K562 (cell line): ENCODE results near the gene PXDC1. TPM values are rescaled to one million over a fixed set of nuclear protein-coding genes. Genes with fewer than 3 reads are reported as not detected.

ENCODE experiments used
- ATAC-seq: fragments of 200-7000 bp; cut with Tn5 transposase; 3 replicates; pipeline ENCODE4 v1.9.1; 2020; ENCODE audit warnings: moderate library complexity
- BruUV-seq: library from RNA; stranded (reverse); fragments of 400-500 nt; replicated peaks from 2 replicates; lab custom pipeline; 2021; lab: Mats Ljungman, UMichigan
- CTCF ChIA-PET: fragments of 300-600 bp; formaldehyde crosslinking; extraction: SDS; loops from one replicate; lab custom pipeline; 2021; ENCODE audit warnings: low intra/inter-chr PET ratio; lab: Yijun Ruan, JAX
- POLR2A ChIA-PET: fragments of 300-600, 350-650 bp; sonication (Branson Sonifier 250); formaldehyde crosslinking; extraction: SDS; loops from one replicate; lab custom pipeline; 2021; ENCODE audit warnings: antibody characterized with exemption, inconsistent platforms; lab: Yijun Ruan, JAX
- DNase-seq, 4 experiments: peaks; one replicate each; pipeline versions ENCODE4 v3.0.0 to v3.0.0-alpha.2; 2011 to 2018; ENCODE audit warnings: low spot score in 3 of 4, mixed read lengths in 3 of 4; ENCODE audit errors: extremely low read depth in 1 of 4
- FAIRE-seq: peaks from 2 replicates; lab custom pipeline; 2011; peaks lifted over from hg19 to GRCh38; lab: Jason Lieb, UNC
- H2AFZ ChIP-seq: 2 replicates; pipeline ENCODE4 v1.6.0; 2011; ENCODE audit warnings: low read depth, low read length, control low read depth, inconsistent platforms
- H3K27ac ChIP-seq: fragments of 200-600 bp; 3 replicates; pipeline ENCODE4 v1.8.0; 2011; ENCODE audit warnings: low read depth, mild to moderate bottlenecking, control low read depth, inconsistent platforms, low read length, moderate library complexity, mixed read lengths; ENCODE audit errors: extremely low read depth
- H3K27me3 ChIP-seq, 2 experiments: fragments of 300-600 bp in 1 of 2; 2 replicates in 1 of 2; 3 replicates in 1 of 2; pipeline versions ENCODE4 v1.6.0 to v1.8.0; 2011; ENCODE audit warnings: inconsistent platforms in 2 of 2, low read length in 2 of 2, mild to moderate bottlenecking in 1 of 2, mixed read lengths in 1 of 2, moderate library complexity in 1 of 2; ENCODE audit not compliant: control insufficient read depth in 2 of 2, insufficient read depth in 2 of 2
- H3K36me3 ChIP-seq: fragments of 300-600 bp; 3 replicates; pipeline ENCODE4 v1.8.0; 2011; ENCODE audit warnings: mild to moderate bottlenecking, low read length, inconsistent platforms; ENCODE audit not compliant: control insufficient read depth, insufficient read depth
- H3K4me1 ChIP-seq, 2 experiments: fragments of 200-600 bp in 1 of 2; replicated peaks in 1 of 2; 2 replicates in 1 of 2; 3 replicates in 1 of 2; pipeline versions ENCODE4 v1.5.1 to v1.8.0; 2011; ENCODE audit warnings: inconsistent platforms in 2 of 2, low read length in 2 of 2, mild to moderate bottlenecking in 1 of 2, mixed read lengths in 1 of 2, moderate library complexity in 1 of 2; ENCODE audit not compliant: control insufficient read depth in 2 of 2, insufficient read depth in 2 of 2
- H3K4me2 ChIP-seq: 2 replicates; pipeline ENCODE4 v1.6.1; 2011; ENCODE audit warnings: low read length, control low read depth, inconsistent platforms, mixed read lengths; ENCODE audit not compliant: insufficient read depth
- H3K4me3 ChIP-seq: fragments of 200-600 bp; sonication (generic), shearing (Covaris generic); 2 replicates; pipeline ENCODE4 v1.5.1; 2016; ENCODE audit warnings: control low read depth, inconsistent platforms
- H3K79me2 ChIP-seq: fragments of 200-600 bp; 3 replicates; pipeline ENCODE4 v1.8.0; 2011; ENCODE audit warnings: low read length, inconsistent platforms; ENCODE audit not compliant: control insufficient read depth, insufficient read depth
- H3K9ac ChIP-seq, 2 experiments: 2 replicates each; pipeline versions ENCODE4 v1.6.0 to v1.6.1; 2011; ENCODE audit warnings: low read depth in 2 of 2, low read length in 2 of 2, control low read depth in 1 of 2, inconsistent platforms in 1 of 2, mild to moderate bottlenecking in 1 of 2, mixed read lengths in 1 of 2; ENCODE audit not compliant: insufficient read depth in 1 of 2
- H3K9me1 ChIP-seq: one replicate; pipeline ENCODE4 v1.6.0; 2011; ENCODE audit warnings: inconsistent platforms, mild to moderate bottlenecking, low read length, moderate library complexity; ENCODE audit not compliant: control insufficient read depth, insufficient read depth
- H3K9me3 ChIP-seq: replicated peaks from 2 replicates; pipeline ENCODE4 v1.5.1; 2011; ENCODE audit warnings: low read depth, low read length, inconsistent platforms; ENCODE audit not compliant: control insufficient read depth, insufficient read depth
- H4K20me1 ChIP-seq: replicated peaks from 2 replicates; pipeline ENCODE4 v1.6.1; 2011; ENCODE audit warnings: low read length, inconsistent platforms, mixed read lengths; ENCODE audit not compliant: control insufficient read depth, insufficient read depth
- CEBPG ChIP-seq, 3 experiments: fragments of 200-800 bp in 1 of 3; sonication (Bioruptor generic) in 1 of 3; sonication (generic) in 1 of 3; formaldehyde crosslinking in 1 of 3; IDR thresholded peaks in 2 of 3; conservative IDR thresholded peaks in 1 of 3; 2 replicates each; pipeline versions ENCODE4 v1.6.1 to v1.8.0; 2016 to 2022; ENCODE audit warnings: missing compliant biosample characterization in 2 of 3, missing genetic modification characterization in 2 of 3, mild to moderate bottlenecking in 1 of 3, missing genetic modification reagents in 1 of 3
- CHD7 ChIP-seq: fragments of 200-600 bp; sonication (generic); IDR thresholded peaks from one replicate; pipeline ENCODE4 v1.6.1; 2012; ENCODE audit warnings: mild to moderate bottlenecking, low read depth, low read length, inconsistent platforms
- MAFF ChIP-seq: IDR thresholded peaks from 2 replicates; pipeline ENCODE4 v1.6.1; 2012; ENCODE audit warnings: low read length, improper control_type of control experiment
- RB1 ChIP-seq: fragments of 450-650 bp; IDR thresholded peaks from 2 replicates; pipeline ENCODE4 v1.6.1; 2017; ENCODE audit warnings: low read depth, mild to moderate bottlenecking
- SAFB ChIP-seq: fragments of 200-400 bp; formaldehyde crosslinking; IDR thresholded peaks from 2 replicates; pipeline ENCODE4 v1.6.1; 2017; ENCODE audit warnings: low read depth, low read length, borderline replicate concordance
- ZNF431 ChIP-seq: sonication (generic); formaldehyde crosslinking; IDR thresholded peaks from 2 replicates; pipeline ENCODE4 v1.8.0; 2022; ENCODE audit warnings: mild to moderate bottlenecking, missing genetic modification reagents
- WGBS: fragments of 100-300 bp; shearing (Covaris generic); methylation state at CpG from one replicate; pipeline ENCODE4 v1.1.6; 2016; ENCODE audit warnings: low coverage, mixed read lengths; ENCODE audit not compliant: insufficient coverage; ENCODE audit errors: missing lambda C conversion rate; 5-methylcytosine and 5-hydroxymethylcytosine counted together
- in situ Hi-C: fragments of 300-500 bp; cut with MboI; formaldehyde crosslinking; loops from 4 replicates; pipeline ENCODE4 v1.15.0; 2018; ENCODE audit warnings: inconsistent platforms, mixed read lengths
- intact Hi-C: fragments of 100-400 bp; cut with micrococcal nuclease; formaldehyde crosslinking; loops from 2 replicates; pipeline ENCODE4 v1.14.2; 2022
- polyA plus RNA-seq, 8 experiments: library from polyadenylated mRNA; depleted of rRNA in 4 of 8; stranded (reverse) in 5 of 8; unstranded in 3 of 8; fragments of >200 nt; fragmentation: Nextera tagmentation in 2 of 8; fragmentation: Illumina TruSeq in 1 of 8; extraction: Ambion mirVana in 2 of 8; extraction: Trizol in 1 of 8; gene quantifications; 2 replicates each; pipeline versions ENCODE4 v1.2.1 to v1.2.3, GENCODE V29; 2011 to 2014; ENCODE audit warnings: inconsistent platforms in 1 of 8, missing spikeins in 1 of 8
- total RNA-seq, 7 experiments: library from RNA; depleted of rRNA in 6 of 7; stranded (reverse); fragments of >200 nt in 6 of 7; fragmentation: Illumina TruSeq in 2 of 7; extraction: Trizol in 2 of 7; gene quantifications; 2 replicates each; pipeline versions ENCODE4 v1.2.1 to v1.2.3, GENCODE V29; 2011 to 2021; ENCODE audit warnings: low replicate concordance in 1 of 7
- TF ChIP-seq, protein P1 (sequence below), 2 experiments: fragments of 450-650 bp; IDR thresholded peaks; 2 replicates each; pipeline ENCODE4 v1.6.1; 2016
- TF ChIP-seq, protein P2 (sequence below): fragments of 250-450 bp; sonication (Bioruptor Pico); IDR thresholded peaks from 2 replicates; pipeline ENCODE4 v1.8.0; 2022; ENCODE audit warnings: moderate library complexity, mild to moderate bottlenecking, inconsistent platforms

The PXDC1 gene
- total and polyA plus RNA-seq, 9 of the 15 experiments (the other 6 are each of a cell fraction or from before 2014, with no cell fraction given), result 0.09 to 0.33 (median 0.16) TPM; not detected in 5

DNA sequence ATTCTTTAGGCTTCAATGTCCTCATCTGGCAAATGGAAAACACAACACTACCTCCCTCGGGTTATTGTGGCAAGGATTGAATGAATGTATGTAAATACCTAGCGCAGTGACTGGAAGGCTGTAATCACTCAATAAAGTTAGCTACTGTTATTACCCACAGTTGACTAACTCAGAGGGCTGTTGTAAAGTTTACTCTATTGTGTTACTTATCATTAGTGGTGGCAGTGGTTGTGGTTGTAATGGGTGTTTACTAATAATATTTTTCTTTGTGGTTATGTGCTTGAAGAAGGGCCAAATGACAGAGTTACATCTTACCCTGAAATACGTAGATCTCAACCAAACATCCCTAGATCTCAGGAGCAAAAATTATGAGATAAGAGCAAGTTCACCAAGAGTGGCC lies 42.0 kb upstream of the PXDC1 start:
- no peak overlapping the region for H3K27ac ChIP-seq
- intact Hi-C loops, result no loop called here
- TF ChIP-seq, protein P1, sequence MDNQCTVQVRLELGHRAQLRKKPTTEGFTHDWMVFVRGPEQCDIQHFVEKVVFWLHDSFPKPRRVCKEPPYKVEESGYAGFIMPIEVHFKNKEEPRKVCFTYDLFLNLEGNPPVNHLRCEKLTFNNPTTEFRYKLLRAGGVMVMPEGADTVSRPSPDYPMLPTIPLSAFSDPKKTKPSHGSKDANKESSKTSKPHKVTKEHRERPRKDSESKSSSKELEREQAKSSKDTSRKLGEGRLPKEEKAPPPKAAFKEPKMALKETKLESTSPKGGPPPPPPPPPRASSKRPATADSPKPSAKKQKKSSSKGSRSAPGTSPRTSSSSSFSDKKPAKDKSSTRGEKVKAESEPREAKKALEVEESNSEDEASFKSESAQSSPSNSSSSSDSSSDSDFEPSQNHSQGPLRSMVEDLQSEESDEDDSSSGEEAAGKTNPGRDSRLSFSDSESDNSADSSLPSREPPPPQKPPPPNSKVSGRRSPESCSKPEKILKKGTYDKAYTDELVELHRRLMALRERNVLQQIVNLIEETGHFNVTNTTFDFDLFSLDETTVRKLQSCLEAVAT (IDR thresholded peaks at IDR 0.05), result no peak
- TF ChIP-seq SAFB (no peak), CHD7 (no peak), RB1 (no peak), ZNF431 (CRISPR knock-in tag) (no peak), MAFF (no peak), CEBPG (CRISPR knock-in tag; IDR thresholded peaks at IDR 0.05) (no peak), CEBPG (tag; conservative IDR thresholded peaks at IDR 0.05 in 1 of 2, IDR thresholded peaks at IDR 0.05 in 1 of 2) (no peak)
- TF ChIP-seq, protein P2, sequence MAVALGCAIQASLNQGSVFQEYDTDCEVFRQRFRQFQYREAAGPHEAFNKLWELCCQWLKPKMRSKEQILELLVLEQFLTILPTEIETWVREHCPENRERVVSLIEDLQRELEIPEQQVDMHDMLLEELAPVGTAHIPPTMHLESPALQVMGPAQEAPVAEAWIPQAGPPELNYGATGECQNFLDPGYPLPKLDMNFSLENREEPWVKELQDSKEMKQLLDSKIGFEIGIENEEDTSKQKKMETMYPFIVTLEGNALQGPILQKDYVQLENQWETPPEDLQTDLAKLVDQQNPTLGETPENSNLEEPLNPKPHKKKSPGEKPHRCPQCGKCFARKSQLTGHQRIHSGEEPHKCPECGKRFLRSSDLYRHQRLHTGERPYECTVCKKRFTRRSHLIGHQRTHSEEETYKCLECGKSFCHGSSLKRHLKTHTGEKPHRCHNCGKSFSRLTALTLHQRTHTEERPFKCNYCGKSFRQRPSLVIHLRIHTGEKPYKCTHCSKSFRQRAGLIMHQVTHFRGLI (CRISPR knock-in tag), result no peak

More for the DNA sequence above, 42.0 kb upstream of the PXDC1 start:
- POLR2A ChIA-PET, result interaction anchor here (0.7 to 1.8 kb wide), 2 partner anchors 21 to 35 kb away, joined by 3 to 6 read pairs; no protein-coding TSS in a partner anchor
- FAIRE-seq, result no peak
- Histone ChIP-seq H3K36me3 (no peaks in the 10 kb centered on the region), H3K4me3 (no peak overlapping the region), H2AFZ (no peak overlapping the region), H3K27me3 (peaks cover 26 to 53% of the 10 kb centered on the region in 2 experiments), H3K9ac (no peak overlapping the region), H3K4me2 (no peak overlapping the region), H3K4me1 (no peaks in the 10 kb centered on the region), H3K79me2 (no peaks in the 10 kb centered on the region), H3K9me3 (no peaks in the 10 kb centered on the region), H3K9me1 (no peaks in the 10 kb centered on the region), H4K20me1 (no peaks in the 10 kb centered on the region)
- no TSS peak for BruUV-seq
- no peak for DNase-seq
- CTCF ChIA-PET, result no interaction called here
- 0% methylated on average over 3 of the region's 3 CpGs for WGBS
- ATAC-seq, result no peak
- in situ Hi-C loops, result no loop called here
